ACC112 (cell line): ENCODE data around the gene TTYH1.
A peak's percentile ranks its signal among the peaks of the same experiment; 100 is the strongest.
"Not testable (repeated sequence)": the region's sequence is repeated elsewhere in the genome, so short reads cannot be mapped to it uniquely, and the experiment has no call there.

Experiments used
- H2AFZ ChIP-seq: fragments of 200-600 bp; sonication (generic); one replicate; pipeline ENCODE4 v1.6.0; 2017; ENCODE audit warnings: antibody characterized with exemption, low read length; ENCODE audit not compliant: unreplicated experiment
- H3K27ac ChIP-seq: fragments of 200-600 bp; sonication (generic); 2 replicates; pipeline ENCODE4 v1.5.1; 2014; ENCODE audit warnings: low read depth, mild to moderate bottlenecking, antibody characterized with exemption, low read length, moderate library complexity
- H3K27me3 ChIP-seq: fragments of 200-600 bp; sonication (generic); 2 replicates; pipeline ENCODE4 v1.6.1; 2014; ENCODE audit warnings: mild to moderate bottlenecking, antibody characterized with exemption, low read length, moderate library complexity, mixed read lengths; ENCODE audit not compliant: insufficient read depth
- H3K36me3 ChIP-seq: fragments of 200-600 bp; sonication (generic); 2 replicates; pipeline ENCODE4 v1.6.1; 2016; ENCODE audit warnings: mild to moderate bottlenecking, antibody characterized with exemption, low read length, moderate library complexity, mixed read lengths; ENCODE audit not compliant: insufficient read depth
- H3K4me1 ChIP-seq: fragments of 200-600 bp; sonication (generic); one replicate; pipeline ENCODE4 v1.6.1; 2016; ENCODE audit warnings: low read length, mixed read lengths; ENCODE audit not compliant: insufficient read depth, unreplicated experiment, control insufficient read depth
- H3K4me3 ChIP-seq: fragments of 200-600 bp; sonication (generic); 2 replicates; pipeline ENCODE4 v1.5.1; 2014; ENCODE audit warnings: mild to moderate bottlenecking, low read depth, low read length
- H3K79me2 ChIP-seq: fragments of 200-600 bp; sonication (generic); one replicate; pipeline ENCODE4 v1.6.0; 2016; ENCODE audit warnings: low read length; ENCODE audit not compliant: control insufficient read depth, unreplicated experiment, insufficient read depth

TTYH1 gene

GRCh38 chr19:54376610-54377285 lies 38.5 kb upstream of the TTYH1 start:
- H3K27ac ChIP-seq, result no peak overlapping the region
- H2AFZ ChIP-seq, result no peak overlapping the region
- H3K4me1 ChIP-seq, result no peaks in the 10 kb centered on the region
- peaks cover 7% of the 10 kb centered on the region; the same call in 1 of the 2 replicates for H3K27me3 ChIP-seq
- no peaks in the 10 kb centered on the region for H3K36me3 ChIP-seq
- H3K79me2 ChIP-seq, result no peaks in the 10 kb centered on the region
- H3K4me3 ChIP-seq, result no peak overlapping the region

- H3K36me3 ChIP-seq, result no peaks in the 10 kb centered on the region
- no peak overlapping the region for H2AFZ ChIP-seq
- no peak overlapping the region for H3K4me3 ChIP-seq
- H3K4me1 ChIP-seq, result no peaks in the 10 kb centered on the region
- no peak overlapping the region for H3K27ac ChIP-seq
- peaks cover 7% of the 10 kb centered on the region; the same call in 1 of the 2 replicates for H3K27me3 ChIP-seq
- H3K79me2 ChIP-seq, result no peaks in the 10 kb centered on the region
Measured at GRCh38 chr19:54379187-54379678, 36.0 kb upstream of the TTYH1 start.

GRCh38 chr19:54380897-54381296 lies 34.4 kb upstream of the TTYH1 start:
- Histone ChIP-seq H3K4me1 (no peaks in the 10 kb centered on the region), H3K27ac (no peak overlapping the region), H2AFZ (no peak overlapping the region), H3K4me3 (no peak overlapping the region), H3K27me3 (peaks cover 11% of the 10 kb centered on the region; the same call in 1 of the 2 replicates), H3K79me2 (no peaks in the 10 kb centered on the region), H3K36me3 (no peaks in the 10 kb centered on the region)

- H3K27me3 ChIP-seq, result peaks cover 11% of the 10 kb centered on the region; the same call in 1 of the 2 replicates
- not testable (repeated sequence) for H3K36me3 ChIP-seq, H2AFZ ChIP-seq, H3K4me3 ChIP-seq, H3K4me1 ChIP-seq, H3K79me2 ChIP-seq, H3K27ac ChIP-seq
Measured at GRCh38 chr19:54382041-54382440, 33.2 kb upstream of the TTYH1 start.

- Histone ChIP-seq H3K4me1 (no peaks in the 10 kb centered on the region), H3K4me3 (no peak overlapping the region), H2AFZ (no peak overlapping the region), H3K79me2 (no peaks in the 10 kb centered on the region), H3K27ac (no peak overlapping the region), H3K36me3 (no peaks in the 10 kb centered on the region), H3K27me3 (peaks cover 17% of the 10 kb centered on the region)
Measured at GRCh38 chr19:54383330-54383729, 31.9 kb upstream of the TTYH1 start.

GRCh38 chr19:54387991-54388801 lies 27.1 kb upstream of the TTYH1 start:
- Histone ChIP-seq H3K36me3 (no peaks in the 10 kb centered on the region), H3K79me2 (no peaks in the 10 kb centered on the region), H3K27me3 (peaks cover 26% of the 10 kb centered on the region), H3K4me3 (peak overlapping the region; percentile 60), H3K4me1 (peaks cover 4% of the 10 kb centered on the region), H2AFZ (no peak overlapping the region), H3K27ac (no peak overlapping the region)

- no peaks in the 10 kb centered on the region for H3K36me3 ChIP-seq
- H3K79me2 ChIP-seq, result no peaks in the 10 kb centered on the region
- H2AFZ ChIP-seq, result no peak overlapping the region
- H3K27me3 ChIP-seq, result peaks cover 30% of the 10 kb centered on the region
- peak overlapping the region; percentile 60; the same call in 1 of the 2 replicates for H3K4me3 ChIP-seq
- peaks cover 4% of the 10 kb centered on the region for H3K4me1 ChIP-seq
- no peak overlapping the region for H3K27ac ChIP-seq
Measured at GRCh38 chr19:54388802-54389139, 26.5 kb upstream of the TTYH1 start.

- no peak overlapping the region for H2AFZ ChIP-seq
- no peak overlapping the region for H3K27ac ChIP-seq
- H3K27me3 ChIP-seq, result peaks cover 30% of the 10 kb centered on the region
- no peaks in the 10 kb centered on the region for H3K36me3 ChIP-seq
- H3K79me2 ChIP-seq, result no peaks in the 10 kb centered on the region
- H3K4me3 ChIP-seq, result no peak overlapping the region
- peaks cover 4% of the 10 kb centered on the region for H3K4me1 ChIP-seq
Measured at GRCh38 chr19:54389553-54389952, 25.7 kb upstream of the TTYH1 start.

- H3K27ac ChIP-seq, result no peak overlapping the region
- H2AFZ ChIP-seq, result no peak overlapping the region
- no peaks in the 10 kb centered on the region for H3K36me3 ChIP-seq
- H3K4me3 ChIP-seq, result no peak overlapping the region
- H3K79me2 ChIP-seq, result no peaks in the 10 kb centered on the region
- H3K27me3 ChIP-seq, result peaks cover 26% of the 10 kb centered on the region
- peaks cover 4% of the 10 kb centered on the region for H3K4me1 ChIP-seq
Measured at GRCh38 chr19:54390942-54391577, 24.2 kb upstream of the TTYH1 start.

GRCh38 chr19:54391589-54392061 lies 23.6 kb upstream of the TTYH1 start:
- no peaks in the 10 kb centered on the region for H3K36me3 ChIP-seq
- no peak overlapping the region for H2AFZ ChIP-seq
- no peak overlapping the region for H3K4me3 ChIP-seq
- no peak overlapping the region for H3K27ac ChIP-seq
- peaks cover 26% of the 10 kb centered on the region for H3K27me3 ChIP-seq
- no peaks in the 10 kb centered on the region for H3K79me2 ChIP-seq
- H3K4me1 ChIP-seq, result peaks cover 4% of the 10 kb centered on the region
